ENCODE results near the gene IL1R1. TPM values are rescaled to one million over a fixed set of nuclear protein-coding genes. Genes with fewer than 3 reads are reported as not detected.

IL1R1 gene
- polyA plus RNA-seq, 3 donors, result 1.8 to 2.7 (median 2.6) TPM

DNA sequence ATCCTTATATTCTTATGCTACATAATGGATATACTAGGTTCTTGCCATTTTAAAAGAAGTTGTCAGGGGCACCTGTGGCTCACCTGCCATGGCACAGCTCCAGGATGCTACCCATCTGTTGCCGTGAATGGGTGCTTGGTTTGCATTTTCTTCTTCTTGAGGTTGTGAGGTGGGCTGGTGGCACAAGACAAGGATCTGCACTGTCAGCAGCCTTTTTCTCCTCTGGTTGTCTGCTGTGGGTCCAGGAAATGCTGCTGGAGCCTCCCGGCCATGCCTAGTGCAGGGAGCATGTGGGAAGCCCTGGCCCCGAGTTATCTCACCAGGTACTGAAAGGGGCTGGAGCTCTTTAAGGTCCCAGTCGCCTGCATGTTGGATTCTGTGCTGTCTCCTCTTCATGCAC is 2.6 kb downstream of the IL1R1 start:
- Mint-ChIP-seq H3K9me3 (peaks cover 37 to 66% (median 59%) of the 10 kb centered on the region in 7 donors), H3K4me3 (no peak overlapping the region)

DNA sequence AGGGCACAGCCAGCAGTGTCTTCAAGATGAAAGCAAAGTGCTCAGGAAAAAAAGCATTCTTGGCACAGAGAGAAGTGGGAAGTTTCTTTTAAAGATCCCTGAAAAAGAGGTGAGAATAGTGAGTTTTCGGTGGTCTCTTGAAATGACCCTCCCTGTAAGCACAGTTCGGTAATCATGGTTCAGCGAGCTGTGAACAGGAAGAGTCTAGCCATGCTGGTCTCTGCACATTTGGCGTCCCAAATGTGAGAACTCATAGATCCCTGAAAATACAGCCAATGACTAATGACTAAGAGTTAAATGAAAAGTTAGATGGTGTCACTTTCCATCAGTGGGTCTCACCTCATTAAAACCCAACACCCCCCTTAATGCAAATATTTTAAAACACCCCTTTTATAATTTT is 3.4 kb downstream of the IL1R1 start:
- Histone ChIP-seq H3K36me3 (replicated peaks in 1 of 2; ENCODE audit: control insufficient read depth in 1 of 2, insufficient read depth in 2 of 2, low read length in 2 of 2) (peaks cover 0 to 4% of the 10 kb centered on the region in 2 donors), H4K20me1 (ENCODE audit: insufficient read depth, low read length) (no peaks in the 10 kb centered on the region), H3K79me2 (ENCODE audit: insufficient read depth, low read length) (no peaks in the 10 kb centered on the region), H3K9me3 (replicated peaks in 1 of 2; ENCODE audit: control insufficient read depth in 1 of 2, insufficient read depth in 1 of 2, low read length in 2 of 2) (peaks cover 58% of the 10 kb centered on the region in 2 donors), H2AFZ (ENCODE audit: insufficient read depth, low read depth, low read length, poor library complexity, severe bottlenecking) (no peak overlapping the region), H3K9ac (ENCODE audit: insufficient read depth, low read length, poor library complexity, severe bottlenecking) (no peak overlapping the region), H3K4me3 (replicated peaks in 1 of 3; ENCODE audit: low read depth in 2 of 3, low read length in 3 of 3) (no peak overlapping the region), H3K4me2 (replicated peaks; ENCODE audit: extremely low read depth, low read length, poor library complexity, severe bottlenecking) (no peak overlapping the region), H3K27ac (ENCODE audit: low read depth in 1 of 2, low read length in 2 of 2) (no peak overlapping the region), H3K27me3 (ENCODE audit: control insufficient read depth in 2 of 2, insufficient read depth in 2 of 2, low read length in 2 of 2) (peaks cover 7 to 17% of the 10 kb centered on the region in 2 donors), H3K4me1 (ENCODE audit: control insufficient read depth in 1 of 2, insufficient read depth in 2 of 2, low read length in 2 of 2) (peaks cover 18% of the 10 kb centered on the region in 2 donors)
- Mint-ChIP-seq H3K27me3 (ENCODE audit: low read depth in 3 of 3) (peaks cover 22 to 39% (median 22%) of the 10 kb centered on the region in 3 donors), H3K36me3 (peaks cover 18 to 19% of the 10 kb centered on the region in 2 donors), H3K4me3 (no peak overlapping the region), H3K9me3 (peaks cover 37 to 70% (median 60%) of the 10 kb centered on the region in 7 donors), H3K4me1 (peaks cover 24% of the 10 kb centered on the region), H3K27ac (no peak overlapping the region)
- no peak for DNase-seq
- TF ChIP-seq, protein P1, sequence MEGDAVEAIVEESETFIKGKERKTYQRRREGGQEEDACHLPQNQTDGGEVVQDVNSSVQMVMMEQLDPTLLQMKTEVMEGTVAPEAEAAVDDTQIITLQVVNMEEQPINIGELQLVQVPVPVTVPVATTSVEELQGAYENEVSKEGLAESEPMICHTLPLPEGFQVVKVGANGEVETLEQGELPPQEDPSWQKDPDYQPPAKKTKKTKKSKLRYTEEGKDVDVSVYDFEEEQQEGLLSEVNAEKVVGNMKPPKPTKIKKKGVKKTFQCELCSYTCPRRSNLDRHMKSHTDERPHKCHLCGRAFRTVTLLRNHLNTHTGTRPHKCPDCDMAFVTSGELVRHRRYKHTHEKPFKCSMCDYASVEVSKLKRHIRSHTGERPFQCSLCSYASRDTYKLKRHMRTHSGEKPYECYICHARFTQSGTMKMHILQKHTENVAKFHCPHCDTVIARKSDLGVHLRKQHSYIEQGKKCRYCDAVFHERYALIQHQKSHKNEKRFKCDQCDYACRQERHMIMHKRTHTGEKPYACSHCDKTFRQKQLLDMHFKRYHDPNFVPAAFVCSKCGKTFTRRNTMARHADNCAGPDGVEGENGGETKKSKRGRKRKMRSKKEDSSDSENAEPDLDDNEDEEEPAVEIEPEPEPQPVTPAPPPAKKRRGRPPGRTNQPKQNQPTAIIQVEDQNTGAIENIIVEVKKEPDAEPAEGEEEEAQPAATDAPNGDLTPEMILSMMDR (IDR thresholded peaks at IDR 0.05), result no peak
- intact Hi-C loops (cut with micrococcal nuclease), result no loop called here
- WGBS (ENCODE audit: insufficient coverage), result 100% methylated on average over 1 of the region's 4 CpGs

More for the DNA sequence above, 2.6 kb downstream of the IL1R1 start:
- Histone ChIP-seq H3K27me3 (ENCODE audit: control insufficient read depth in 2 of 2, insufficient read depth in 2 of 2, low read length in 2 of 2) (peaks cover 7 to 17% of the 10 kb centered on the region in 2 donors), H3K27ac (ENCODE audit: low read depth in 1 of 2, low read length in 2 of 2) (no peak overlapping the region), H2AFZ (ENCODE audit: insufficient read depth, low read depth, low read length, poor library complexity, severe bottlenecking) (no peak overlapping the region), H3K79me2 (ENCODE audit: insufficient read depth, low read length) (no peaks in the 10 kb centered on the region), H3K9ac (ENCODE audit: insufficient read depth, low read length, poor library complexity, severe bottlenecking) (no peak overlapping the region), H3K4me1 (ENCODE audit: control insufficient read depth in 1 of 2, insufficient read depth in 2 of 2, low read length in 2 of 2) (peaks cover 18% of the 10 kb centered on the region in 2 donors), H3K4me2 (replicated peaks; ENCODE audit: extremely low read depth, low read length, poor library complexity, severe bottlenecking) (no peak overlapping the region), H3K4me3 (replicated peaks in 1 of 3; ENCODE audit: low read depth in 2 of 3, low read length in 3 of 3) (no peak overlapping the region), H4K20me1 (ENCODE audit: insufficient read depth, low read length) (no peaks in the 10 kb centered on the region), H3K9me3 (replicated peaks in 1 of 2; ENCODE audit: control insufficient read depth in 1 of 2, insufficient read depth in 1 of 2, low read length in 2 of 2) (peaks cover 57 to 58% of the 10 kb centered on the region in 2 donors), H3K36me3 (replicated peaks in 1 of 2; ENCODE audit: control insufficient read depth in 1 of 2, insufficient read depth in 2 of 2, low read length in 2 of 2) (peaks cover 0 to 4% of the 10 kb centered on the region in 2 donors)
- no peak for DNase-seq
- 90% methylated on average over 2 of the region's 4 CpGs for WGBS (ENCODE audit: insufficient coverage)
- Mint-ChIP-seq H3K4me1 (peaks cover 24% of the 10 kb centered on the region), H3K27ac (no peak overlapping the region), H3K27me3 (ENCODE audit: low read depth in 3 of 3) (peaks cover 25 to 44% (median 26%) of the 10 kb centered on the region in 3 donors), H3K36me3 (peaks cover 18 to 22% of the 10 kb centered on the region in 2 donors)
- TF ChIP-seq, protein P1 (IDR thresholded peaks at IDR 0.05), result no peak
- intact Hi-C loops (cut with micrococcal nuclease), result no loop called here

Data from CD14-positive monocyte (primary cell).